Heart left ventricle (tissue), 16 donors: ENCODE measurements around the gene CNNM4. TPM values are rescaled to one million over a fixed set of nuclear protein-coding genes. Genes with fewer than 3 reads are reported as not detected.

Experiments used
- ATAC-seq, 4 donors: fragments of 200-7000 bp; cut with Tn5 transposase; one replicate each; pipeline ENCODE4 v1.9.1; 2020 to 2022; ENCODE audit warnings: moderate library complexity in 4 of 4, mild to moderate bottlenecking in 3 of 4, moderate number of reproducible peaks in 1 of 4
- DNase-seq, 5 donors: peaks; one replicate each; pipeline ENCODE4 v3.0.0-alpha.2; 2020
- H3K27ac ChIP-seq, 12 donors: fragments of 200-600 bp; sonication (generic) in 4 of 12; one replicate each; pipeline versions ENCODE4 v1.5.0 to v1.8.0; 2016 to 2022; ENCODE audit warnings: mild to moderate bottlenecking in 2 of 12
- H3K27me3 ChIP-seq, 9 donors: fragments of 200-600 bp; sonication (generic) in 2 of 9; one replicate each; pipeline versions ENCODE4 v1.5.1 to v1.8.0; 2016 to 2022; ENCODE audit warnings: mild to moderate bottlenecking in 3 of 9
- H3K36me3 ChIP-seq, 9 donors: fragments of 200-600 bp; sonication (generic) in 2 of 9; one replicate each; pipeline versions ENCODE4 v1.5.0 to v1.8.0; 2018 to 2022; ENCODE audit warnings: mild to moderate bottlenecking in 2 of 9
- H3K4me1 ChIP-seq, 12 donors: fragments of 200-600 bp; sonication (generic) in 4 of 12; one replicate each; pipeline versions ENCODE4 v1.5.0 to v1.8.0; 2016 to 2022; ENCODE audit warnings: mild to moderate bottlenecking in 3 of 12
- H3K4me3 ChIP-seq, 12 donors: fragments of 200-600 bp; sonication (generic) in 4 of 12; one replicate each; pipeline versions ENCODE4 v1.5.0 to v1.8.0; 2017 to 2022; ENCODE audit warnings: mild to moderate bottlenecking in 9 of 12, moderate library complexity in 4 of 12
- H3K9me3 ChIP-seq, 12 donors: fragments of 200-600 bp; sonication (generic) in 4 of 12; one replicate each; pipeline versions ENCODE4 v1.5.0 to v1.8.0; 2016 to 2022; ENCODE audit warnings: mild to moderate bottlenecking in 1 of 12
- POLR2A ChIP-seq, 2 donors: fragments of 450-650 bp; IDR thresholded peaks; one replicate each; pipeline ENCODE4 v1.6.1; 2017; ENCODE audit warnings: antibody characterized with exemption in 2 of 2, mild to moderate bottlenecking in 2 of 2, moderate library complexity in 2 of 2
- WGBS, 4 donors: extraction: QIAGEN DNeasy Blood & Tissue Kit in 2 of 4; methylation state at CpG; one replicate each; pipeline versions ENCODE4 v1.1.5 to v1.1.7; 2013 to 2018; 5-methylcytosine and 5-hydroxymethylcytosine counted together
- intact Hi-C, 10 donors: fragments of 100-400 bp; cut with DNase I; formaldehyde crosslinking; loops; one replicate each; pipeline versions ENCODE4 v1.11.1 to v1.14.2; 2022
- polyA plus RNA-seq, 2 donors: library from polyadenylated mRNA; stranded (reverse); fragments of 200-250 nt; gene quantifications; one replicate each; pipeline ENCODE4 v1.2.3, GENCODE V29; 2013
- total RNA-seq, 9 donors: library from RNA; depleted of rRNA in 2 of 9; stranded (reverse); fragments of >200 nt in 2 of 9; fragmentation: NEBNext Ultra II Directional in 3 of 9; extraction: Animal tissue kit (Norgen Biotek cat#: 25700) in 3 of 9; gene quantifications; one replicate each; pipeline versions ENCODE4 v1.1.0 to v1.2.4, GENCODE V29; 2016 to 2023
- TF ChIP-seq, protein P1 (sequence below), 12 donors: fragments of 200-600 bp; sonication (generic) in 4 of 12; IDR thresholded peaks; one replicate each; pipeline versions ENCODE4 v1.5.0 to v1.8.0; 2018 to 2022; ENCODE audit warnings: antibody characterized with exemption in 12 of 12, mild to moderate bottlenecking in 5 of 12
- donor health status: ischemic (EF 13 %, LVEDD 7.1; RV severe dilation, severe dysfunction).
- donor health status: healthy with polysubstance abuse.
- donor health status: DM: no; HTN: yes; CAD: no.
- donor health status: DM: no; HTN: no; CAD: no.
- donor health status: ischemic (EF 25% LVEDD 6.9; RV normal size, moderate dysfunction).
- donor health status: ischemic (EF 25% LVEDD 5.7; RV mildly dilated, moderate dysfunction).
- donor health status: healthy.
- donor health status: DM: yes; HTN: yes; CAD: no.
- donor health status: ischemic (EF 35%, LVEDD 5.7; RV mildly dilated, moderate dysfunction).
- donor health status: nonischemic (EF 11% LVEDD 7.7; RV severe dilation, severe dysfunction).
- donor health status: DM: yes; HTN: yes; CAD: no.
- donor health status: PGD.
- donor health status: ischemic (EF 29% LVEDD 5.4; RV normal size, mild dysfunction).
- donor health status: nonischemic (EF 23%, LVEDD 6.1; RV moderate dilation, normal function).

Gene CNNM4
- total and polyA plus RNA-seq, 11 donors: 11.3 to 47.7 (median 27.7) TPM

DNA sequence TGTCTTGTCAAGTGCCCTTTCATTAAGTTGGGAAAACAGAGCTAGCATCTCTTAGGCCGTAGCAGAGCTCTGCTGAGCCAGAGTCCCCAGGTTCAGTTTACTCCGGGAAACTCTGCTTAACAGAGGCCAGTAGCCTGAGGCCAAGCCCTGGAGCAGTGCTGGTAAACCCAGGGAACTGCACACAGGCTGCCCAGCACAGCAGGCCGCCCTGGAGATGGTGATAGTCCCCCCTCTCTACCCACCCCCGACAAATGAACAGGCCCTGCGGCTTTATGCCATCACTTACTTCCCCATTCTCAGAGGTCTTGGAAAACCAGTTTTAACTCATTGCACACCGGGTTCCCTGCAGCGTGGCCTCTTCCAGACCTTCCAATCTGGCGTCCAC, 3.5 kb downstream of the CNNM4 start:
- Histone ChIP-seq H3K9me3 (no peaks in the 10 kb centered on the region), H3K4me1 (peaks cover 0 to 50% (median 38%) of the 10 kb centered on the region in 12 donors), H3K27me3 (no peaks in the 10 kb centered on the region), H3K4me3 (peak overlapping the region in 10 of 12 donors; percentile 16 to 91 (median 58)), H3K27ac (peak overlapping the region in 6 of 12 donors; percentile 6 to 72 (median 40)), H3K36me3 (peaks cover 0 to 4% (median 0%) of the 10 kb centered on the region in 9 donors)
- WGBS, 4 donors: 54 to 66% (median 61%) methylated on average over 6 to 8 of the region's 8 CpGs
- DNase-seq: no peak
- ATAC-seq: peak in 1 of 4 donors; percentile 12
- TF ChIP-seq POLR2A (IDR thresholded peaks at IDR 0.05): no peak
- TF ChIP-seq, protein P1, sequence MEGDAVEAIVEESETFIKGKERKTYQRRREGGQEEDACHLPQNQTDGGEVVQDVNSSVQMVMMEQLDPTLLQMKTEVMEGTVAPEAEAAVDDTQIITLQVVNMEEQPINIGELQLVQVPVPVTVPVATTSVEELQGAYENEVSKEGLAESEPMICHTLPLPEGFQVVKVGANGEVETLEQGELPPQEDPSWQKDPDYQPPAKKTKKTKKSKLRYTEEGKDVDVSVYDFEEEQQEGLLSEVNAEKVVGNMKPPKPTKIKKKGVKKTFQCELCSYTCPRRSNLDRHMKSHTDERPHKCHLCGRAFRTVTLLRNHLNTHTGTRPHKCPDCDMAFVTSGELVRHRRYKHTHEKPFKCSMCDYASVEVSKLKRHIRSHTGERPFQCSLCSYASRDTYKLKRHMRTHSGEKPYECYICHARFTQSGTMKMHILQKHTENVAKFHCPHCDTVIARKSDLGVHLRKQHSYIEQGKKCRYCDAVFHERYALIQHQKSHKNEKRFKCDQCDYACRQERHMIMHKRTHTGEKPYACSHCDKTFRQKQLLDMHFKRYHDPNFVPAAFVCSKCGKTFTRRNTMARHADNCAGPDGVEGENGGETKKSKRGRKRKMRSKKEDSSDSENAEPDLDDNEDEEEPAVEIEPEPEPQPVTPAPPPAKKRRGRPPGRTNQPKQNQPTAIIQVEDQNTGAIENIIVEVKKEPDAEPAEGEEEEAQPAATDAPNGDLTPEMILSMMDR (IDR thresholded peaks at IDR 0.05): no peak
- intact Hi-C loops: loop anchor here in 7 of 10 donors (5.0 to 10.0 kb wide), 5 partner anchors 38 to 229 kb away; partner anchors contain the start of genes KANSL3 (in 2 of the 7) and ARID5A (in 1 of the 7)

DNA sequence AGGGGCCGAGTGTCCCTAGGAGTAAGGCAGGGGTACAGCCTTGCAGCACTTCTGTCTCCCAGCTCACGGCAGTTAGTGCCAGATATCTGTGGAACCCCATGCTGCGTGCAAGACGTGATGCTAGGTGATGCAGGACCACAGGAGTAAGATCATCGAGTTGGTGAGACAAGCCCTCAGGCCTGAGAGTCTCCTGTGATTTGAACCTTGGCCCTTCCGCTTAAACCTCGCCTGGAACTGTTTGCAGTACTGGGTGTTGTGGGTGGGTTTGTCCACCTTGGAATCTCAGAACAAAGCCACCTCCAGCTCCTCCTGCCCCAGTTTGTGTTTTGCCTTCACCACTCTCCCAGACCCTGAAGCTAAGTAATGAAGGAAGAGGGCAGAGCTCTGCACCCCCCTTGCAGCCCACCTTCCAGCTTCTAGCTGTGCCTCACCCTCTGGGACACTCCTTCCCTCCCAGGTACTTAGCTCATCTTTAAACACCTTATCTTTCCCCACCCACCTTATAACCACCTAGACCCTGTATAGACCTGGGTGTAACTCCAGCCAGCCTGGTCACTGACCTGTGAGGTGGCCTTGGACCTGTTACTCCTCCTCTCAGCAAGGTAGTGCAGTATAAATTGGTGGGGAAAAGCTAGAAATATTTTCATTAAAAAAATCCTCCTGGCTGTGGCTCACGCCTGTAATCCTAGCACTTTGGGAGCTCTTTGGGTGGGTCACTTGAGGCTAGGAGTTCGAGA, 6.6 kb downstream of the CNNM4 start:
- Histone ChIP-seq H3K4me1 (peaks cover 0 to 39% (median 26%) of the 10 kb centered on the region in 12 donors), H3K4me3 (no peak overlapping the region), H3K36me3 (peaks cover 0 to 4% (median 0%) of the 10 kb centered on the region in 9 donors), H3K27me3 (no peaks in the 10 kb centered on the region), H3K9me3 (no peaks in the 10 kb centered on the region), H3K27ac (no peak overlapping the region)
- 93 to 96% (median 95%) methylated on average over 7 to 9 of the region's 9 CpGs for whole genome bisulfite sequencing, 4 donors
- DNase-seq (no peak), ATAC-seq (no peak)
- intact Hi-C loops: loop anchor here in 2 of 10 donors (5.0 to 10.0 kb wide), 3 partner anchors 35 to 233 kb away; partner anchors contain the start of genes ARID5A (in 1 of the 2) and KANSL3 (in 1 of the 2)
- TF ChIP-seq, protein P1 (IDR thresholded peaks at IDR 0.05): no peak
- no peak for TF ChIP-seq POLR2A (IDR thresholded peaks at IDR 0.05)

DNA sequence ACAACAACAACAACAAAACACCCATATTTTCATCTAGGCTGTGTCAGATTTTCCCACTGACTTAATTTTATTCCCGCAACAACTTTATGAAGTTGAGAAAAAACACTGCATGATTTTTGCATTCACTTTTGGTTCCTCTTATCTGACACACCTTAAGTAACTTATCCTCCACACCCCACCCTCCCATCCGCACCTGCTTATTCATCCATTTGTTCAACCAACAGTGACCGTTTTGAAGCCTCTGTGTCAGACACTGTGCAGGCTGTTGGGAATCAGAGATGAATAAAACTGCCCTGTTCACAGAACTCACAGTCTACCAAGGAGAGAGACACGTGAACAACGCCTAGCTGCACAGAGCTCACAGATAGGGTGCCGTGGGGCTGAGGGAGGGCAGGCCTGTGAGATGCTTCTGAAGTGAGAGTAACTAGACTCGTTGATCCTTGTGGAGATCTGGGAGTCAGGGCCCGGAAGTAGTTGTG, 7.4 kb downstream of the CNNM4 start:
- WGBS, 4 donors: 81 to 87% (median 84%) methylated on average over 8 of the region's 8 CpGs
- no peak for ATAC-seq
- intact Hi-C loops: loop anchor here in 2 of 10 donors (5.0 to 10.0 kb wide), 3 partner anchors 34 to 233 kb away; partner anchors contain the start of genes ARID5A (in 1 of the 2) and KANSL3 (in 1 of the 2)
- H3K4me3 ChIP-seq: no peak overlapping the region
- no peak overlapping the region for H3K27ac ChIP-seq
- DNase-seq: no peak
- TF ChIP-seq POLR2A (IDR thresholded peaks at IDR 0.05): no peak
- TF ChIP-seq, protein P1 (IDR thresholded peaks at IDR 0.05): no peak
- peaks cover 0 to 35% (median 18%) of the 10 kb centered on the region in 12 donors for H3K4me1 ChIP-seq
- H3K36me3 ChIP-seq: peaks cover 0 to 4% (median 0%) of the 10 kb centered on the region in 9 donors
- H3K9me3 ChIP-seq: no peaks in the 10 kb centered on the region
- no peaks in the 10 kb centered on the region for H3K27me3 ChIP-seq

DNA sequence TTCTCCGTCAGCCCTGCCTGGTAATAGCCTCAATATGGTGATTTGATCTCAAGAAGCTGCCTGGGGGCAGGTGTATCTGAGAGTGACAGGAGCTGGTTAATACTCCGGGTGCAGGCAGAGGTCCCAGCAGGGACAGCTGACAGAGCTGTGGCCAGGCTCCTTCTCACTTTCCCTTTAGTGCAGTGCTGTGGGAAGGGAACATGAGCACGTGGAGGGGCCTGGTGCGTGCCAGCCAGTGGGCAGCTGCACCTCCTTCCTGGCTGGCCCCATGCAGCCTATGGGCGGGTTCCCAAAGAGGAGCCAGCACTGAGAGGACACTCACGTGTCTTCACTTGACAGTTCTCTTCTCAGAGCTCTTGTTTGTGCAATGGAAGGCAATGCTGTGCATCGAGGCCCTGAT, 9.1 kb downstream of the CNNM4 start:
- Histone ChIP-seq H3K4me1 (peaks cover 0 to 30% (median 5%) of the 10 kb centered on the region in 12 donors), H3K27ac (peak overlapping the region in 6 of 12 donors; percentile 13 to 71 (median 42)), H3K36me3 (peaks cover 0 to 4% (median 0%) of the 10 kb centered on the region in 9 donors), H3K27me3 (no peaks in the 10 kb centered on the region), H3K4me3 (no peak overlapping the region), H3K9me3 (no peaks in the 10 kb centered on the region)
- intact Hi-C loops: loop anchor here in 2 of 10 donors (5.0 to 10.0 kb wide), 3 partner anchors 32 to 235 kb away; partner anchors contain the start of genes ARID5A (in 1 of the 2) and KANSL3 (in 1 of the 2)
- WGBS, 4 donors: 46 to 57% (median 51%) methylated on average over 6 to 7 of the region's 7 CpGs
- TF ChIP-seq, protein P1 (IDR thresholded peaks at IDR 0.05): no peak
- TF ChIP-seq POLR2A (IDR thresholded peaks at IDR 0.05): no peak
- ATAC-seq (peak; percentile 96 to 99 (median 96)), DNase-seq (peak; percentile 69 to 90 (median 77))
